Lower lobe of right lung (tissue), 2 donors: ENCODE data around the gene SEZ6L. TPM values are rescaled to one million over a fixed set of nuclear protein-coding genes. Genes with fewer than 3 reads are reported as not detected.

ENCODE experiments used
- ATAC-seq, 2 donors: fragments of 200-7000 bp; cut with Tn5 transposase; one replicate each; pipeline ENCODE4 v1.9.1; 2020 to 2022; ENCODE audit warnings: mild to moderate bottlenecking in 2 of 2, moderate library complexity in 2 of 2
- DNase-seq: peaks from one replicate; pipeline ENCODE4 v3.0.0-alpha.2; 2020
- H3K27ac ChIP-seq: fragments of 200-600 bp; one replicate; pipeline ENCODE4 v1.8.0; 2022
- H3K27me3 ChIP-seq: fragments of 200-600 bp; one replicate; pipeline ENCODE4 v1.8.0; 2022; ENCODE audit warnings: low read depth
- H3K36me3 ChIP-seq: fragments of 200-600 bp; one replicate; pipeline ENCODE4 v1.8.0; 2022; ENCODE audit warnings: mild to moderate bottlenecking
- H3K4me1 ChIP-seq: fragments of 200-600 bp; one replicate; pipeline ENCODE4 v1.8.0; 2022
- H3K4me3 ChIP-seq: fragments of 200-600 bp; one replicate; pipeline ENCODE4 v1.8.0; 2022; ENCODE audit warnings: mild to moderate bottlenecking
- H3K9me3 ChIP-seq: fragments of 200-600 bp; one replicate; pipeline ENCODE4 v1.8.0; 2022
- CTCF ChIP-seq: fragments of 200-600 bp; IDR thresholded peaks from one replicate; pipeline ENCODE4 v1.8.0; 2022; ENCODE audit warnings: antibody characterized with exemption, mild to moderate bottlenecking
- intact Hi-C: fragments of 100-400 bp; cut with DNase I; formaldehyde crosslinking; loops from one replicate; pipeline ENCODE4 v1.11.0; 2022
- total RNA-seq: library from RNA; stranded (reverse); fragmentation: NEBNext Ultra II Directional; extraction: Animal tissue kit (Norgen Biotek cat#: 25700); gene quantifications from one replicate; pipeline ENCODE4 v1.2.1, GENCODE V29; 2021
- donor health status: DM: no; HTN: yes; CAD: no; lungs with severe emphysema.

The SEZ6L gene
- total RNA-seq, 1 donor from 2014 or later: 0.24 TPM

- TF ChIP-seq CTCF: peak; percentile 73
- H3K36me3 ChIP-seq: no peaks in the 10 kb centered on the region
- peak; percentile 54 to 86 for ATAC-seq
- H3K4me3 ChIP-seq: no peak overlapping the region
- no peak for DNase-seq
- intact Hi-C loops: no loop called here
- H3K9me3 ChIP-seq: no peaks in the 10 kb centered on the region
- no peak overlapping the region for H3K27ac ChIP-seq
- H3K4me1 ChIP-seq: no peaks in the 10 kb centered on the region
- H3K27me3 ChIP-seq: peaks cover 22% of the 10 kb centered on the region
Measured at GRCh38 chr22:26330971-26331625, 161.8 kb downstream of the SEZ6L start.

DNA sequence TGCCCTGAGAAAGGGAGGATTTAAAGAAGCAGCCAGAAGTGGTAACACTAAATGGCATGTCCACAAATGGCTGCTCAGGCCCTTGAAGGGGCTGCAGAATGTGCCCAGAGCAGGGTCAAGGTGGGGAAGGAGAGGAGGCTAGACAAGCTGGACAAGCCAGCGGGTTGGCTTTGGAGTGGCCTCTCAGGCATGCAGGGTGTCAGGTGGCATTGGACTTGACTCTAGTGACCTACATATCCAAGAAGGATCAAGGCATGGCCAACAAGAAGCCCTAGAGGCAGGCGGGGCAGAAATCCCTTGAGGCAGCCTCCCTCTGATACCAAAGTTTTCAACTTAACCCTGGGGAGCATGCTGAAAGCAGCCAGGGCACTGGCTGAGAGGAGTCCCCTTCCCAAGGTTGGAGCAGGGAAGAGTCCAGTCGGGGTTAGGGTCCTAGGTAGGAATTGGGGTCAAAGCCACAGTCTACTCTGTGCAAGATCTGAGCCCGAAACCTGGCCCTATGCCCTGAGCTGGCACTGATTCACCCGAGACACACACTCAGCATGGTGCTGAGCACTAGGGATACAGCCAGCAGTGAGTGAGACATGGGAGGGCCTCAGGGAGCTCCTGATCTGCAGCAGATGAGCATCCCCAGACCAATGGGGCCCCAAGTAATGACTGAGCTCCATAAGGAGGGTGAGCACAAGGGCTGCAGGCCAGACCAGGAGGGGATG is 164.0 kb downstream of the SEZ6L start:
- no peak for TF ChIP-seq CTCF
- intact Hi-C loops: no loop called here

GRCh38 chr22:26334232-26334631 is 165.0 kb downstream of the SEZ6L start:
- no peaks in the 10 kb centered on the region for H3K4me1 ChIP-seq
- DNase-seq: no peak
- H3K27ac ChIP-seq: no peak overlapping the region
- H3K36me3 ChIP-seq: no peaks in the 10 kb centered on the region
- no peak for ATAC-seq
- no peak for TF ChIP-seq CTCF
- H3K27me3 ChIP-seq: peaks cover 21% of the 10 kb centered on the region
- no peak overlapping the region for H3K4me3 ChIP-seq
- intact Hi-C loops: no loop called here
- H3K9me3 ChIP-seq: no peaks in the 10 kb centered on the region

More for the DNA sequence above, 164.0 kb downstream of the SEZ6L start:
- ATAC-seq (no peak), DNase-seq (no peak)
- Histone ChIP-seq H3K36me3 (no peaks in the 10 kb centered on the region), H3K9me3 (no peaks in the 10 kb centered on the region), H3K27me3 (peaks cover 16% of the 10 kb centered on the region), H3K27ac (no peak overlapping the region), H3K4me3 (no peak overlapping the region), H3K4me1 (no peaks in the 10 kb centered on the region)

GRCh38 chr22:26336773-26337172 is 167.5 kb downstream of the SEZ6L start:
- H3K9me3 ChIP-seq: no peaks in the 10 kb centered on the region
- peaks cover 30% of the 10 kb centered on the region for H3K27me3 ChIP-seq
- no peak for DNase-seq
- intact Hi-C loops: no loop called here
- no peak overlapping the region for H3K4me3 ChIP-seq
- no peak for ATAC-seq
- TF ChIP-seq CTCF: no peak
- no peaks in the 10 kb centered on the region for H3K36me3 ChIP-seq
- H3K4me1 ChIP-seq: no peaks in the 10 kb centered on the region
- H3K27ac ChIP-seq: no peak overlapping the region

GRCh38 chr22:26339755-26340154 is 170.5 kb downstream of the SEZ6L start:
- no peak overlapping the region for H3K27ac ChIP-seq
- no peaks in the 10 kb centered on the region for H3K4me1 ChIP-seq
- no peak overlapping the region for H3K4me3 ChIP-seq
- H3K9me3 ChIP-seq: no peaks in the 10 kb centered on the region
- no peak for TF ChIP-seq CTCF
- no peak for DNase-seq
- peaks cover 20% of the 10 kb centered on the region for H3K27me3 ChIP-seq
- no peaks in the 10 kb centered on the region for H3K36me3 ChIP-seq
- intact Hi-C loops: no loop called here
- no peak for ATAC-seq
